Cardiac muscle cell (in vitro differentiated cells and primary cell): Measurements from ENCODE around the gene GPR32. TPM values are rescaled to one million over a fixed set of nuclear protein-coding genes. Genes with fewer than 3 reads are reported as not detected.

Experiments
- DNase-seq, 2 donors: peaks; one replicate each; pipeline versions ENCODE4 v3.0.0 to v3.0.0-alpha.2; 2010 to 2017; ENCODE audit warnings: low read depth in 1 of 2, low spot score in 1 of 2
- H3K27ac ChIP-seq: fragments of 200-600 bp; sonication (generic); 2 replicates; pipeline ENCODE4 v1.5.1; 2016
- H3K27me3 ChIP-seq: fragments of 200-600 bp; sonication (generic); 2 replicates; pipeline ENCODE4 v1.6.0; 2016; ENCODE audit warnings: control low read depth
- H3K36me3 ChIP-seq: fragments of 200-600 bp; sonication (generic); 2 replicates; pipeline ENCODE4 v1.5.1; 2016; ENCODE audit warnings: control low read depth
- H3K4me1 ChIP-seq: fragments of 200-600 bp; sonication (generic); 2 replicates; pipeline ENCODE4 v1.8.1; 2017; ENCODE audit warnings: low read depth, mild to moderate bottlenecking, mixed run types
- H3K4me3 ChIP-seq: fragments of 200-600 bp; sonication (generic); 2 replicates; pipeline ENCODE4 v1.5.1; 2016; ENCODE audit warnings: mild to moderate bottlenecking
- H3K9me3 ChIP-seq: fragments of 200-600 bp; sonication (generic); 2 replicates; pipeline ENCODE4 v1.5.1; 2017; ENCODE audit warnings: low read depth, mild to moderate bottlenecking, control low read depth
- CTCF ChIP-seq: IDR thresholded peaks from 2 replicates; pipeline ENCODE4 v1.5.1; 2012; ENCODE audit warnings: low read depth, mild to moderate bottlenecking, low read length
- polyA plus RNA-seq: library from polyadenylated mRNA; unstranded; fragments of >200 nt; fragmentation: Nextera tagmentation; extraction: Ambion mirVana; gene quantifications from 2 replicates; pipeline ENCODE4 v1.2.1, GENCODE V29; 2016
- total RNA-seq: library from RNA; depleted of rRNA; stranded (reverse); fragments of >200 nt; gene quantifications from 2 replicates; pipeline ENCODE4 v1.2.3, GENCODE V29; 2016

Gene GPR32
- total and polyA plus RNA-seq, 2 experiments from 2014 or later = not detected

GRCh38 chr19:50784710-50785109 lies 14.4 kb downstream of the GPR32 start:
- Histone ChIP-seq H3K36me3 (no peaks in the 10 kb centered on the region), H3K4me1 (no peaks in the 10 kb centered on the region), H3K27ac (no peak overlapping the region), H3K9me3 (no peaks in the 10 kb centered on the region), H3K4me3 (no peak overlapping the region), H3K27me3 (peaks cover 17% of the 10 kb centered on the region)
- DNase-seq = no peak
- no peak for TF ChIP-seq CTCF

GRCh38 chr19:50785329-50785728 lies 15.1 kb downstream of the GPR32 start:
- no peak overlapping the region for H3K27ac ChIP-seq
- no peaks in the 10 kb centered on the region for H3K36me3 ChIP-seq
- no peak for DNase-seq
- no peak overlapping the region for H3K4me3 ChIP-seq
- H3K4me1 ChIP-seq = no peaks in the 10 kb centered on the region
- no peaks in the 10 kb centered on the region for H3K9me3 ChIP-seq
- no peak for TF ChIP-seq CTCF
- H3K27me3 ChIP-seq = peaks cover 11% of the 10 kb centered on the region

GRCh38 chr19:50790396-50790795 lies 20.1 kb downstream of the GPR32 start, which contains the start of gene ACP4:
TSS of gene ACP4 (plus strand) at chr19:50790415. CDS start at chr19:50790415, 0 bp downstream.
- H3K36me3 ChIP-seq = no peaks in the 10 kb centered on the region

GRCh38 chr19:50790922-50791467 lies 20.7 kb downstream of the GPR32 start:
- TF ChIP-seq CTCF = no peak
- Histone ChIP-seq H3K27me3 (no peaks in the 10 kb centered on the region), H3K4me1 (no peaks in the 10 kb centered on the region), H3K27ac (no peak overlapping the region), H3K4me3 (no peak overlapping the region), H3K9me3 (no peaks in the 10 kb centered on the region), H3K36me3 (no peaks in the 10 kb centered on the region)
- DNase-seq = no peak

More at GRCh38 chr19:50790396-50790795, 20.1 kb downstream of the GPR32 start, which contains the start of gene ACP4:
- Histone ChIP-seq H3K9me3 (no peaks in the 10 kb centered on the region), H3K4me3 (no peak within 1 kb of the TSS), H3K27ac (no peak within 1 kb of the TSS), H3K4me1 (no peaks in the 10 kb centered on the region), H3K27me3 (no peaks in the 10 kb centered on the region)
- no peak for TF ChIP-seq CTCF
- DNase-seq = no peak

- Histone ChIP-seq H3K4me3 (no peak overlapping the region), H3K27ac (no peak overlapping the region), H3K27me3 (no peaks in the 10 kb centered on the region), H3K4me1 (no peaks in the 10 kb centered on the region), H3K36me3 (no peaks in the 10 kb centered on the region), H3K9me3 (no peaks in the 10 kb centered on the region)
- TF ChIP-seq CTCF = no peak
- DNase-seq = no peak
Measured at GRCh38 chr19:50791594-50792271, 21.5 kb downstream of the GPR32 start.
